Suprapubic skin (tissue), 4 donors: ENCODE results near the gene TMEM31.

Experiments
- POLR2A ChIP-seq, 2 donors: fragments of 450-650 bp; IDR thresholded peaks; one replicate each; pipeline ENCODE4 v1.6.1; 2017; ENCODE audit warnings: antibody characterized with exemption in 2 of 2, mild to moderate bottlenecking in 2 of 2, moderate library complexity in 2 of 2
- POLR2AphosphoS5 ChIP-seq, 3 donors: sonication (generic); formaldehyde crosslinking; IDR thresholded peaks; one replicate each; pipeline ENCODE4 v1.6.1; 2017; ENCODE audit warnings: antibody characterized with exemption in 3 of 3
- TF ChIP-seq, protein P1 (sequence below), 2 donors: fragments of 200-600 bp in 1 of 2; fragments of 450-650 bp in 1 of 2; sonication (generic) in 1 of 2; IDR thresholded peaks; one replicate each; pipeline ENCODE4 v1.5.1; 2016 to 2019; ENCODE audit warnings: antibody characterized with exemption in 2 of 2, mild to moderate bottlenecking in 1 of 2, moderate library complexity in 1 of 2

DNA sequence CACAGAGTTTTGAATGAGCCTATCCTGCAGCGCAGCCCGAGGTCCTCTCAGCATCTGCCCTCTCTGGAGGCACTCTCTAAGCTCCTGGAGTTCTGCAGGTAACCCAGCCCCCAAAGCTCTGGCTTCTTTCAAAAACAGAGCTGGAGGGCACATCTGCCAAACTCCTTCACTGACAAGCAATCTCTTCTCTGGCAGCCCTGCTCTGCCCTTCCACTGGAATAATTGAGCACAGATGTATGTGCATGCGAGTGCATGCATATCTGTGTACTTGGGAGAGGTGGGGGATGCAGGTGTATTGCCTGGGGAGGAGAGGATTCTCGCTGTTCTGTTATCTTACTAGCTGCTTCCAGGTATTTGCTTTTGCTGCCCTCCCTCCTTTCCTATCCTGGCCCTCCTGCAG lies 43.7 kb downstream of the TMEM31 start:
- TF ChIP-seq, protein P1, sequence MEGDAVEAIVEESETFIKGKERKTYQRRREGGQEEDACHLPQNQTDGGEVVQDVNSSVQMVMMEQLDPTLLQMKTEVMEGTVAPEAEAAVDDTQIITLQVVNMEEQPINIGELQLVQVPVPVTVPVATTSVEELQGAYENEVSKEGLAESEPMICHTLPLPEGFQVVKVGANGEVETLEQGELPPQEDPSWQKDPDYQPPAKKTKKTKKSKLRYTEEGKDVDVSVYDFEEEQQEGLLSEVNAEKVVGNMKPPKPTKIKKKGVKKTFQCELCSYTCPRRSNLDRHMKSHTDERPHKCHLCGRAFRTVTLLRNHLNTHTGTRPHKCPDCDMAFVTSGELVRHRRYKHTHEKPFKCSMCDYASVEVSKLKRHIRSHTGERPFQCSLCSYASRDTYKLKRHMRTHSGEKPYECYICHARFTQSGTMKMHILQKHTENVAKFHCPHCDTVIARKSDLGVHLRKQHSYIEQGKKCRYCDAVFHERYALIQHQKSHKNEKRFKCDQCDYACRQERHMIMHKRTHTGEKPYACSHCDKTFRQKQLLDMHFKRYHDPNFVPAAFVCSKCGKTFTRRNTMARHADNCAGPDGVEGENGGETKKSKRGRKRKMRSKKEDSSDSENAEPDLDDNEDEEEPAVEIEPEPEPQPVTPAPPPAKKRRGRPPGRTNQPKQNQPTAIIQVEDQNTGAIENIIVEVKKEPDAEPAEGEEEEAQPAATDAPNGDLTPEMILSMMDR (IDR thresholded peaks at IDR 0.05): no peak
- TF ChIP-seq POLR2A (IDR thresholded peaks at IDR 0.05) (no peak), POLR2AphosphoS5 (IDR thresholded peaks at IDR 0.05) (no peak)
